GM18870 (cell line): ENCODE measurements around the gene ZNF425.
"Not testable (repeated sequence)": the region's sequence is repeated elsewhere in the genome, so short reads cannot be mapped to it uniquely, and the experiment has no call there.

Source experiments
- ATAC-seq: cut with Tn5 transposase; IDR thresholded peaks from one replicate; pipeline ENCODE4 v1.9.1; 2021; ENCODE audit warnings: moderate library complexity; ENCODE audit not compliant: unreplicated experiment

Gene ZNF425

GRCh38 chr7:149133028-149133710 is 7.0 kb upstream of the ZNF425 start:
- ATAC-seq, result no peak

GRCh38 chr7:149130572-149131198 is 4.6 kb upstream of the ZNF425 start:
- ATAC-seq, result no peak

GRCh38 chr7:149126662-149127266 is 640 bp upstream of the ZNF425 start:
- peak; percentile 23 for ATAC-seq

- ATAC-seq, result peak; percentile 2
Measured at GRCh38 chr7:149125189-149125862, 798 bp downstream of the ZNF425 start.

GRCh38 chr7:149109969-149110368 is 16.2 kb downstream of the ZNF425 start:
- no peak for ATAC-seq

- no peak for ATAC-seq
Measured at GRCh38 chr7:149104749-149105148, 21.4 kb downstream of the ZNF425 start.

GRCh38 chr7:149104214-149104613 is 21.9 kb downstream of the ZNF425 start:
- ATAC-seq, result no peak

- no peak for ATAC-seq
Measured at GRCh38 chr7:149103424-149103823, 22.7 kb downstream of the ZNF425 start.

GRCh38 chr7:149102666-149103065 is 23.5 kb downstream of the ZNF425 start:
- ATAC-seq, result no peak

- no peak for ATAC-seq
Measured at GRCh38 chr7:149100821-149101220, 25.3 kb downstream of the ZNF425 start.

- ATAC-seq, result no peak
Measured at GRCh38 chr7:149099058-149099457, 27.1 kb downstream of the ZNF425 start.

- ATAC-seq, result no peak
Measured at GRCh38 chr7:149097088-149097487, 29.0 kb downstream of the ZNF425 start.

- ATAC-seq, result no peak
Measured at GRCh38 chr7:149093228-149093627, 32.9 kb downstream of the ZNF425 start.

- not testable (repeated sequence) for ATAC-seq
Measured at GRCh38 chr7:149092244-149092643, 33.9 kb downstream of the ZNF425 start.

GRCh38 chr7:149090397-149091195 is 35.5 kb downstream of the ZNF425 start, which contains the start of gene ZNF786:
ZNF786 (minus strand) TSS chr7:149090718; CDS start chr7:149090640, 78 bp downstream.
- peak; percentile 71 for ATAC-seq

GRCh38 chr7:149087376-149087775 is 38.7 kb downstream of the ZNF425 start:
- ATAC-seq, result no peak

GRCh38 chr7:149085866-149086265 is 40.3 kb downstream of the ZNF425 start:
- ATAC-seq, result no peak

GRCh38 chr7:149084407-149084806 is 41.7 kb downstream of the ZNF425 start:
- ATAC-seq, result no peak

- ATAC-seq, result no peak
Measured at GRCh38 chr7:149081914-149082313, 44.2 kb downstream of the ZNF425 start.

GRCh38 chr7:149077594-149077993 is 48.5 kb downstream of the ZNF425 start:
- no peak for ATAC-seq

GRCh38 chr7:149075286-149075685 is 50.8 kb downstream of the ZNF425 start:
- no peak for ATAC-seq
